NCI-H1436 treated with DMSO at 0.1 percent for 48 hours (cell line): ENCODE data around the gene CCR9.

Source experiments
- DNase-seq: peaks from one replicate; lab custom pipeline; 2025; lab: John Stamatoyannopoulos, UW

Gene CCR9

DNA sequence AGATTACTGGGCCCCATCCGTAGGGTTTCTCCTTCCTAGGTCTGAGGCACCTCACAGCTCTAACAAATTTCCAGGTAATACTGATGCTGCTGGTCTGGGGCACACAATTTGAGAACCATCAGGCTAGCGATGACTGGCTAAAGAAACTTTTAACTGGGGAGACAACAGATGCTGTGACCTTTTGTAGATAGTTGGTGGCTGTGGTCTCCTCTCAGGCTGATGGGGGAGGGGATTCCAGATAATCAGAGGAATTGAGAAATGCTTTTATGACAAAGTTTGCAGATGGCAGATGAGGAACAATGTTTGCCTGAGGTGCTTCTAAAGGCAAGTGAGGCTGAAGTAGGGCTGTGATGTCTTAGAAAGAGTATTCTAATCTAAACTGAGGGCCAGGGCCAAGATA lies 13.8 kb upstream of the CCR9 start:
- DNase-seq = no peak

DNA sequence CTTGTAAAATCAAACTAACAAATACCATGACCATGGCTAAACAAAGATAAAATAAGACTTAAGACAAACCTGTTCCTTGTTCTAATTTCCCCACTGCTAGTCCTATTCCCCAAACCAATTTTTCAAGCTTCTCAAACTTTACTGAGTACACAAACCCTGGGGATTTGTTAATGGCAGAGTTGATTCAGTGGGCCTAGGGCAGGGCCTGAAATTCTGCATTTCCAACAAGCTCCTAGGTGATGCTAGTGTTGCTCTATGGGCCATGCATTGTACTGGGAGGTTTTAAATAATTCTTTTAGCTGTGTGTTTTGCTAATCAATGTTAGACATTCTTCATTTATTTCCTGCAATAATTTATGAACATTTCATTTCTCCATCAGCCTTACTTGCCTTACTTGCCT lies 13.3 kb upstream of the CCR9 start:
- no peak for DNase-seq

DNA sequence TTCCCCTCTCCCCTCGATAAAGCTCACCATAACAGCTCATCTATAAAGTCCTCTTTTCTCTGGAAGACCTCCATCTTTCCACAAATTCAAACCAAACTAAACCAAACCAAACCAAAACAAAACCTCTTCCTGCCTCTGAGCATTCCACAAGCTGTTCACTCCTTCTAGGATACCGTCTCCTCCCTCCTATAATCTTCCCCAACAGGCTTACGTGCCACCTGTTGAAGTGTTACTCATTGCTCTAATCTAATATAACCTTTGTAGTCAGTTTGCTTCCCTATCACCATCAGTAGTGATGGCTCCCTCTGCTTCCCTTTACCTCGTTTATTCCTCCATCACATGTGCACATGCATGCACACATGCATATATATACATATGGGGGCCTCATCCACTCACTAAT lies 12.7 kb upstream of the CCR9 start:
- DNase-seq = no peak

DNA sequence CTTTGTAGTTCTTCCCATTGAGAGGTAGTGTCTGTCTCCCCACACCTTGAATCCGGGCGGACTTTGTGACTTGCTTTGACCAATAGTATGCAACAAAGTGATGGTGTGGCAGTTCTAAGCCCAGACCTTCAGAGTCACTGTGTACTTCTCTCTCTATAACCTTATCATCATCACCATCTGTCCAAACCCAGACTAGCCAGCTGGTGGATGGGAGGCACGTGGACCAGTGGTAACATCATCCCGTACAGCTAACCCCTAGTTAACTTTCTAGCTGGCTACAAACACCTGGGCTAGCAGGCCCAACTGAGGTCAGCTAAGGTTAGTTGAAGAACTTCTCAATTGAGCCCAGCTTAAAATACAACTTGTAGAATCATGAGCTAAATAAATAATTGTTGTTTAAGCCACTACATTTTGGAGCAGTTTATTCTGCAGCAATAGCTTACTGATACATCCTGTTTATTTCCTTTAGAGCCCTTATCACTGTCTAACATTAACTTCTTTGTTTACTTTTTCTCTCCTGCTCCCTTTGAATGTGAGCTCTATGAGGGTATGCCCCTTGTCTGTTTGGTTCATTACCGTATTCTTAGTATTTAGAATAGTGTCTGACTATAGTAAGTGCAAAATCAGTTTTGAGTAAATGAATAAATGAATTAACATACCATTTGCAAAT lies 11.5 kb upstream of the CCR9 start:
- DNase-seq = no peak

DNA sequence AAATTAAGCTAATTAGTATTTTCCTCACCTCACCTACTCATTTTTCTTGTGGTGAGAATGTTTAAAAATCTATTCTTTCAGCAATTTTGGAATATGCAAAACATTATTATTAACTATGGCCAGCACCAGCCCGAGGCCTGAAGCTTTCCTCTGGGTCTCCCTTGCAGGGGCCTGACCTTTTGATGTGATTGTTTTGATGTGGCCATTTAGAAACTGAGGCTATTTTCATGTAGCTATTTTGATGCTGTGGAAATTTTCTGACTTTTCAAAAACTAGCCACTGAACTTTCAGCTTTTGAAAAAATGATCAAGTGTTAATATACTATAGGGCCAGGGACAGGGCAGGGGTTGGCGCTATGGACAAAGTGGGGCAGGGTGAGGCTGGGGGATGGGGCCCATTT lies 8.2 kb upstream of the CCR9 start:
- DNase-seq = no peak

DNA sequence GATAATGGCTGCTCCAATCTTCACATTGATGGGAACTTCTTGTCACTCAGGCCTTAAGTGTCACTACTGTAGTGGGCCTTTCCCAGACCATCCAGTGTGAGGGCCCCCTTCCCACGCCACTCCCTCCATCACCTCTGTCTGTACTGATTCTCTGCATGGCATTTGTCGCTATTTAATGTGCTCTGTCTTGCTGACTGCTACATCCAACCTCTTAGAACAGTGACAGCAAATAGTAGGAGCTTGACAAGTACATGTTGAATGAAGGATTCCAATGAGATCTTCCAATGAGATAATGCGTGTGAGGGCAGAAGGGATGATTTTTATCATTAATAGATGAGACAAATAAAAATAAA lies 5.6 kb upstream of the CCR9 start:
- no peak for DNase-seq

DNA sequence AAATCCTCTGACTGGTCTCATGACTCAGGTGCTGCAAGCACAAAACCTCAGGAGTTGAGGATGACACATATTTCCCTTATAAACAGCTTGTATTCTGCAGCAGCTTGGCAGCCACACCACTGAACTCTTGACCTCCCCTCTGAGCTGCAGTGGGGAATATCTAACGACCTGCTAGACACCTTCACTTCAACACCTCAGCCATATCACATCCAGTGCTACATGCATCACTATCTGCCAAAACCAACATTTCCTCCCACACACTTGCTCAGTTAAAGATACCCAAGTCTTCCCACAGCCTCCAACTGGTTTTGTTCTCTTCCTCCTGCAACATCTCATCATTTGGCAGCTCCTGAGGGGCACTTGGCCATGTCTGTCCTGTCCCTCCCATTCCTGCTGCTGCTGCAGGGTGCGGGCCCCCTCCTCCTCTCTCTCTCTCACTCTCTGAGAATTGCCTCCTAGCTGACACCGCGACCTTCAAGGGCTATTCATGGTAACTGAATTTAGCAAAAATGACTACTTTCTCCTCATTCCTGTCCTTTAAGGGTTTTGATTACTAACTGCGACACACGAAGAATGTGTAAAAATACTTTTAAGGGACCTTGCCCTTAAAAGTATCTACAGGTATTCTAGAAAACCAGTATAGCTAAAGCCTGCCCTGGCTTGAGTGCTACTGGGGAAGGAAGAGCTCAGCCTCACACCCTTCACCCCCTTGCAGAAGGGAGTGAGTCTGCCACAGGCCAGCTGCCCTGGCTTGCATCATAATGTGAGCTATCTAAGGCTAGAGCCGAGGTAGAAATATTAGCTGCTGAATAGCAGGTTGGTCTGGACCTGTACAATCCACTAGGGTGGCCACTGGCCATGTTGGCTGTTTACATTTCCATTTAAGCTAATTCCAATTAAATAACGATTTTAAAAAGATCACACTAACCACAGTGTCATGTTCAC lies 5.0 kb upstream of the CCR9 start:
- no peak for DNase-seq

DNA sequence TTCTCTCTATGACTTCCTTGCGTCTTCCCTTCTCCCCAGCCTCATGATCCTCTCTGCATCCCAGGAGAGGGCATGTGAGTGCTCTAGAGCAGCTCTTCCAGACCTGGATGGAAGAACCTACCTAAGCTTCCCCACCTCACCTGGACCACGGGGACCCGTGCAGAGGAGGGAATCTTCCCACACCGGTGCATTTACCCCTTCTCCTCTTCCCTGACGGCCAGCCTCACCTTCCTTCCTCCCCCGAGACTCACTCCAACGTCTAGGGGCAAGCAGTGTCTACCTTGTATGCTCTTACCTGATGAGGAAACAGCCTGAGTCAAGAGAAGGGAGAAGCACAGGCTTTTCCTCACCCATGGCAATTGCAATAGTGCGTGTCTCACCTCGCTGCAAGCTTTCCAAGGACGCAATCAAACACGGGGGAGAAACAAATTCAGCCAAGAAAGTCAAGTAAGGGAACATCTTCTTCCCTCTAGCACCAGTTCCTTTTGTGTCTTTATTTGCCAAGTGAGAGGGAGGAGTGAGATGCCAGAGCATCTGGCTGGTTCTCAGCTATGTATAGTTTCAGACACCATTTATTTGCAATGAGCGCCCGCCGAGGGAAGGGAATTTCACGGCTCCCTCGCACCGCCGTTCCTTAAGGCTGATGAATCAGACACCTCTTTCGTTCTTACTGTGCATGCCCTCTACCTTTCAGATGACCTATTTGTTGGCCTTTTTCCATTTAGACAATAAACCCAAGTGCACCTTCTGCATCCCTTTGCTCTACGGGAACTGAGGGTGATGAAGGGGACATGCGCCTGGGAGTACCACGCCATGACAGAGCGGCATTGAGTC lies 1.8 kb upstream of the CCR9 start:
- no peak for DNase-seq

DNA sequence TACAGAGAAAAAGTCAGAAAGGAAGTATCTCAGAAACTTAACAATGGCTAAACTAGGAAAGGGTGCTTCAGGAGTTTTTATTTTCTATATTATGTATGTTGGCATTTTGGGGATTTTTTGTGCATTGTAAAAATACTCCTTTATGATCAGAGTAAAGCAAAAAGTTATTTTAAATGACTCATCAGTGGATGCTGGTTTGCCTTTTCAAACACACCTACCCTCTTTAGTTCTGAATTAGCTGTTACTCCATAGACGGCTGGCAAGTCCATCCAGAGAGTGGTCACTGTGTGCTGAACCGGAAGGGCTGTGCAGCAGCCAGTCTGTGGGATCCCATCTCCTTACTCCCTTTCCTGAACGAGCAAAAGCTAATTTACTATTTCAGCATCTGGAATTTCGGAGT lies 942 bp downstream of the CCR9 start:
- no peak for DNase-seq

DNA sequence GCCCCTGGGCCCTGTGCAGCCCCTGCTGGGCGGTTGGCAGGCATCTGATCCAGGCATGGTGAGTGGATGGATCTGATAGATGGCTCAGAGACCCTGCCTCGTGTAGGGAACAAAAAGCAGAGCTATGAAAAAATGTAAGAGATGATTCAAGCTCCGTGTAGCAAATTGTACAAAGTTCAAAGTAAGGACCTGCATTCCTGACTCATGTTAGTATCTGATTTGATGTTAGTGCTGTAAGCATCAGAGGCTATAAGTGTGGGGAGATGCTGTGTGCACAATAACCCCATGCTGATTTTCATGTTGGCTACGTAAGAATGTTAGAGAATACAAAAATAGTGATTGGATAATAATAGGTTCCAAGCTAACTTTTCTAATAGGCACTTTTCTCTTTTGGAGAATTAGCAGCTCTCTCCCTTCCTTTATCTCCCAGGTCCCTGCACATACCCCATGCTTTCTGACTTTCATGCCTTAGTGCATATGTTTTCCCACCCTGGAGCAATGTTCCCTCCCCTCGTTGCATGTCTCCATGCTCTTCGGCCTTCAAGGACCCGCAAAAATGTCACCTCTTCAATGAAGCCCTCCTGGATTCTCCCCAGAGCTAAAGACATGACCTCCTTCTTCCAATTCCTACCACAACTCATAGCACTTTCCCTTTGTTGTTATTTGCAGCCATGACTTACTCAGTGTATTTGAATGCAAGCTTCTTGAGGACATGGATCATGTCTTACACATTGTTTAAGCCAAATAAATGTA lies 1.6 kb downstream of the CCR9 start:
- no peak for DNase-seq

DNA sequence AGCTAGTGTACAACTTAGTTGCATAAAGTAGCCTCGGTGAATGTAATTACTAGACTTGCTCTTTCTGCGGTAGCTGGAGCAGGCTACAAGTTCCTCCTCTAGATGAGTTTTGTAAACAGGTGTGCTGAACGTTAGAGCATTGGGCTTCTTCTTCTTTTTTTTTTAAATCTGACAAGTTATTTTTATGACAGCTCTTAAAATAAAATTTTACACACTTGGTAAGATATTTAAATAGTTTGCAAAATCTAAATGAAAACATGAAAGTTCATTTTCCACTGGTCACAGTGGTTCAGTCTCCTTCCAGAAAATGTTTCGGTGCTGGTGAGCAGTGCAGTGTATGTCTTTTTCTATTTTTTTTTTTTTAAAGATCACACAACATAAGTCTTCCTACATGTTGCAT lies 3.0 kb downstream of the CCR9 start:
- no peak for DNase-seq

DNA sequence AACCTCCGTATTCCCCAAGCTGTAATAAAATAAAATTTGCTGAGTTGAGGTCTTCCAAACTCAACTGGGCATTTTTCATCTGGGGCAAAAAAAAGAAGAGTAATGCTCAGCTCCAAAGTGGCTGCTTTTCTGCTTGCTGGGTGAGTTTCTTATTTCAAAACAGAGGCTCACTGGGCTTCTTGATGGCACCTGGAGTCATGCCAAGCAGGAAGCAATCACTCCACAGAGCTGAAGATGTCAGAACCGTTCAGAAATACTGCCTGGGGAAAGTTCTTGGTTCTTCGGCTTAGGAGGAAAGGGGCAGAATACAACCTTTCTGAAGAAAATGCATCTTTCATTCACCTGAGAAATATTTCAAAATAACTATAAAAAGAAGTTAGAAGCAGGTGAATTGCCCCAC lies 4.1 kb downstream of the CCR9 start:
- DNase-seq = no peak

DNA sequence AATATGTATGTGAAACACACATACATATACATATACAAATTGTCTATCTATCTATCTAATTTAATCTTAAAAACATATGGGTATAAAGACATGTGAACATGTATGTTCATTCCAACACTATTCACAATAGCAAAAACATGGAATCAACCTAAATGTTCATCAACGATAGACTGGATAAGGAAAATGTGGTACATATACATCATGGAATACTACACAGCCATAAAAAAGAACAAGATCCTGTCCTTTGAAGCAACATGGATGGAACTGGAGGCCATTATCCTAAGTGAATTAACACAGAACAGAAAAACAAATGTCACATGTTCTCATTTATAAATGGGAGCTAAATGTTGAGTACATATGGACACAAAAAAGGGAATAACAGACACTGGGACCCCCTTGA lies 5.8 kb downstream of the CCR9 start:
- no peak for DNase-seq

DNA sequence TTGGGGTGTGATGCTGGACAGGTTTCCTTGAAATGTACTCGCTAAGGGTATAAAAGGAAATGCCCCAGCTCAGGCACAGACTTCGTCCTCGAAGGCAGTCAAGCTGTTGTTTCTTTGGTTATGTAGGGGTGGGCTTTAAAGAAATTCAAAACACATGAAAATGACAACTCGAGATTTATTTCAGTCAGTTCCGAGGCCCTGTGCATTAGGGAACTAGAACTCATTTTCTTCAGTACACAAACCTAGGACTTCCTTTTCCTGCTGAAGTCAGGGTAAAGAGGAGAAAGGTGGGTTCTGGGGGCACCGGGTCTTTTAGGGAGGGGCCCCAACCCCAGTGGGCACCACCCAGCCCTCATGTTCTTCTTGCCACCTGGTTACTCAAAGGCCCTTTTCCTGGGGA lies 7.7 kb downstream of the CCR9 start:
- DNase-seq = no peak

DNA sequence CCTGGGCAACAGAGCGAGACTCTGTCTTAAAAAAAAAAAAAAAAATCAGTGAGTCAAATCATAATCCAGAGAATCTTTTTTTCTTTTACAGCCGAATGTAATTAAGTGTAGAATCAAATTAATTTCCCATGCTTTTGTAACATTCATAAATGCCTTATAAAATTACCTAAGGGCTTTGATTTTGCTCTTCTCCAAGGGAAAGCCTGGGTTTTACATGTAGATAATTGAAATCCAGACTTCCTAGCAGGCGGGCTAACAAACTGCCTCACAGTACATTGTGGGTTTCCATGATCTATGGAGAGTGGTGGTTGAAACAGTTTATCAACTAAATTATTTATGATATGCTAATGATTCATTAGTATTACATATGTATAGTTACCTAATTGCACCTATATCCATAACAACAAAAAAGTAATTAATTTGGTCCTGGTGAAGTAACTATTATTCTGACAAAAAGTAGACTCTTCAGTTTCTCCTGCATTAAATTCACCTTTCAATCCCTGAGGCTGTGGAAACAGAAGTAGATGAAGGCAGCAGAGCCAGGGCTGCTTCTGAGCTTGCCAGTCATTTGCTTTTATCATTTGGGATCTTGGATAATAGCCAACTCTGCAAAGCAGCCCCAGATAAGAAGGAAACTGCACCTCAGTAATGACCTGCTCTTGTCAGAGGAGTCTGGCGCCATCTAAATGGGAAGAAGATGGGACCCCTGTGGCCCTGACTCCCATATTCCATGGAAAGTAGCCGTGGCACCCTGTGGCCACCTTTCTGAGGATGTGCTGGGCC lies 9.5 kb downstream of the CCR9 start:
- DNase-seq = no peak

DNA sequence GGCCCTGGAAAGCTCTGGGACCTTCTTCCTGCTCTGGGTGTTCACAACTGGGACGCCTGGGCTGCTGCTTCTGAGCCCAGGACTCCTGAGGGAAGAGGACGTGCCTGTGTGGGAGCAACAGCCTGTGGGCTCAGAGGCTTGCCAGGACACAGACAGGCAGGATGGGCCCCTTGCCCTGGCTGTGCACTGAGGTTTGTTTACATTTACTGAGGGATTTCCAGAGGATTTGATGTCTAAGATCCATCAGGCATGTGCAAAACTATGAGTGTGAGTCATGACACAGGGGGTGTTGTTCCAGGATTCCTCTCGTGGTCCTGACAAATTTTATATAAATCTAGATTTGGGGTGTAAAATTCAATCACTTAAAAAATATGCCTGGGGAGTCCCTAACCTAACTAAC lies 10.6 kb downstream of the CCR9 start:
- DNase-seq = no peak

DNA sequence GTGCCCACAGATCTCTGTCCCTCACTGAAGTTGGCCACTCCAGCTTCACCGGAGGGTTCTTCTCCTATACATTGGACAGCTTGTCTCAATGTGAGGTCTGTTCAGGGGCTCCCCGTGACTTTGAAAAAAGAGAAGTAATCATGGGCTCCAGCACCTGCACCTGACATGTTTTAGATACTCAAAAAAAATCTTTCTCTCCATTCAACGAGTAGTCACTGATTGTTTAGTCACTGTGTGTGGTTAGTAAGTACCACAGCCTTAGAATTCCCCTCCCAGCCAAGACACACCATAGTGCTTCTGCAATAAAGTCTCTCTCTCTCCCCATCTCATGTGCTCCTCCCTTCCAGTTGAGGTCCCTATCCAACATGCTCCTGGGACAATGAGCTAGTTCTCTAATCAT lies 18.6 kb downstream of the CCR9 start:
- no peak for DNase-seq

DNA sequence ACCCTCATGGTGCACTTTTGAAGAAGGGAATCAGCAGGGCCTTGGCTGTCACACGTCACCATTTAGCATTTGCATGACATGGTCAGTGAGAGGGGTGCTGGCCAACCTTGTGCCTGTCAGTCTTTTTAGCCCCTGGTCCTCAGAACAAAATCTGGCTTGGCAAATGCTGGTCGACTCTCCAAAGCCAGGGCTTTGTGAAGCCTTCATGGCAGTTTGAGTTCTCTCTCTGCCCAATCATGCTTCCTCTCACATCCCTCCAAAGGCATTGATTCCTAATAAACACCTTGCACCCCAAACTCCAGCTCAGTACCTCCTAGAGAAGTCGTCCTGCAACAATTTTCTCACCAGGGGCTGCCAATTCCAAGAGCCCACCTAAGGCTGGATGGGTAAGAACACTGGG lies 19.4 kb downstream of the CCR9 start:
- no peak for DNase-seq

DNA sequence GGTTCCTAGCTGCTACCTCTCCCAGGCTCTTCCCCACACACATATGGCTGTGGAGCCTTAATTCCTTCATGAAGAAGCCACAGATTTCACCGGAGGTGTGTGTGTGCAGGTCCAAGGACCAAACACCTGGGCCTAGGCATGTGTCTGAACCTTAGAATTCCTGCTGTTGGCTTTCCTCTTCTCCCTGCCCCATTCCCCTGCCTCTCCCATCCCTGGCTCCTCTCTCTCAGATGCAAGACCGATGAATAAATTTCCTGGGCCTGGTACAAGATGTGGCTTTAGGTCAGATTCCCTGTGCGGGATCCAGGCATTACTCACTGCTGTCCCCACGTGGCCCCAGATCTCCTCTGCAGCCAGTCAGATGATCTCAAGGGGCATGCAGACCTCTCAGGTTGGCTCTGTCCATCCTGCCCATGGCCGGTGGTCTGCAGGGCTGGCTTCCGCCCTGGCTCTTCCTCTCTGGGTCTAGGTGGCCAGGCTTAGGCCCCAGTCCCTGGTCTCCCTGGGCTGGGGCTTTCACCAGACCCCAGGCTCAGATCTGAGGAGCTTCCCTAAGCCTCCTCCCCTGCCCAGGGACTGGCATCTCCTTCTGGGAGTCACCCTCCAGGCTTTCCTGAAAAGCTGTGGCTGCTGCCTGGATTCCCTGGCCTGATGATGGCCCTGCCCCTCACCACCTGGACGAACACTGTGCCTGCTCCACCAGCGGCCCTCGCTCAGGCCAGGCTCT lies 20.5 kb downstream of the CCR9 start:
- no peak for DNase-seq
